ENCODE measurements around the gene H6PD.

DNA sequence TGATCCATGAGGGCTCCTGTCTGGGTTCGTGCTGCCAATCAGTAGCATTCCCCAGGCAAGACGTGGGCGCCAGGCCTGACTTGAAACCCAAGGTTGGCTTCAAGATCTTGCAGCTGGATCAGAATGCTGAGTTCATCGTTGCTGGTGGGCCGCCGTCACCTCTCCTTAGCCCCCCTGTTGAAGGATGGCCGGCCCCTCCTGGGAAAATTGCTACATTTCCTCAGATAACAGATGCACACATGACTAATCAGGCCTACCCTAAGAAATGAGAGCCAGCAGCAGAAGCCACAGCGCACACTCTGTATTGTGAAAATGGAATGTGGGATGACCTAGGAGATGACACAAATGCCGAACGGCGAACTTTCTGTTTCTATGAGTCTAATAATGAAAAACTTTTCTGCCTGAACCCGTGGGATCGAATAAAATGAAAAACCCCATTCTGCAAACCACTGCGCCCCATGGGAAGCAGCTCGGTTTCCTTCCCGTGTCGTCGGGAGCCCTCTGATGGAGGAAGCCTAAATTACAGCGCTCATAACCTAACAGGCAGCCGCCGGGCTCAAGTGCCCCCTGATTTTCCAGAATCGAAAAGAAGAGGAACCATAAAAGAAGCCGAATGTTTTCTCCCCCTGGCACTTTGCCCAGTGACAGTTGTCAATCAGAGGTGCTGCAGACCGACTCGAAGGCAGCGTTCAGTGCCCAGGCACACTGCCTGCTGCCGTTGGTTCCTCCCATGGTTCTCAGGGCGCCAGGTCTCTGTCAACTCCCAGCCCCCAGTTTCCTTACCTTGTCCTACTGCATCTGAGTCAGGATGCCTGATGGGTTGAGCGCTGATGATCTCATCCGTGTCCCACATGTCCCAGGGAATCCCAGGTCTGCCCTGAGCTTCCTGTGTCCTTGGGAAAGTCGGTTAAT is 38.2 kb upstream of the H6PD start:
- TF ChIP-seq, protein P1, sequence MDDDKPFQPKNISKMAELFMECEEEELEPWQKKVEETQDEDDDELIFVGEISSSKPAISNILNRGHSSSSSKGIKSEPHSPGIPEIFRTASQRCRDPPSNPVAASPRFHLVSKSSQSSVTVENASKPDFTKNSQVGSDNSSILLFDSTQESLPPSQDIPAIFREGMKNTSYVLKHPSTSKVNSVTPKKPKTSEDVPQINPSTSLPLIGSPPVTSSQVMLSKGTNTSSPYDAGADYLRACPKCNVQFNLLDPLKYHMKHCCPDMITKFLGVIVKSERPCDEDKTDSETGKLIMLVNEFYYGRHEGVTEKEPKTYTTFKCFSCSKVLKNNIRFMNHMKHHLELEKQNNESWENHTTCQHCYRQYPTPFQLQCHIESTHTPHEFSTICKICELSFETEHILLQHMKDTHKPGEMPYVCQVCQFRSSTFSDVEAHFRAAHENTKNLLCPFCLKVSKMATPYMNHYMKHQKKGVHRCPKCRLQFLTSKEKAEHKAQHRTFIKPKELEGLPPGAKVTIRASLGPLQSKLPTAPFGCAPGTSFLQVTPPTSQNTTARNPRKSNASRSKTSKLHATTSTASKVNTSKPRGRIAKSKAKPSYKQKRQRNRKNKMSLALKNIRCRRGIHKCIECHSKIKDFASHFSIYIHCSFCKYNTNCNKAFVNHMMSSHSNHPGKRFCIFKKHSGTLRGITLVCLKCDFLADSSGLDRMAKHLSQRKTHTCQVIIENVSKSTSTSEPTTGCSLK (tag by site-specific recombination; IDR thresholded peaks at IDR 0.05): no peak
- TF ChIP-seq, protein P2, sequence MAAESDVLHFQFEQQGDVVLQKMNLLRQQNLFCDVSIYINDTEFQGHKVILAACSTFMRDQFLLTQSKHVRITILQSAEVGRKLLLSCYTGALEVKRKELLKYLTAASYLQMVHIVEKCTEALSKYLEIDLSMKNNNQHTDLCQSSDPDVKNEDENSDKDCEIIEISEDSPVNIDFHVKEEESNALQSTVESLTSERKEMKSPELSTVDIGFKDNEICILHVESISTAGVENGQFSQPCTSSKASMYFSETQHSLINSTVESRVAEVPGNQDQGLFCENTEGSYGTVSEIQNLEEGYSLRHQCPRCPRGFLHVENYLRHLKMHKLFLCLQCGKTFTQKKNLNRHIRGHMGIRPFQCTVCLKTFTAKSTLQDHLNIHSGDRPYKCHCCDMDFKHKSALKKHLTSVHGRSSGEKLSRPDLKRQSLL (tag by site-specific recombination; IDR thresholded peaks at IDR 0.05): no peak
- TF ChIP-seq, protein P3, sequence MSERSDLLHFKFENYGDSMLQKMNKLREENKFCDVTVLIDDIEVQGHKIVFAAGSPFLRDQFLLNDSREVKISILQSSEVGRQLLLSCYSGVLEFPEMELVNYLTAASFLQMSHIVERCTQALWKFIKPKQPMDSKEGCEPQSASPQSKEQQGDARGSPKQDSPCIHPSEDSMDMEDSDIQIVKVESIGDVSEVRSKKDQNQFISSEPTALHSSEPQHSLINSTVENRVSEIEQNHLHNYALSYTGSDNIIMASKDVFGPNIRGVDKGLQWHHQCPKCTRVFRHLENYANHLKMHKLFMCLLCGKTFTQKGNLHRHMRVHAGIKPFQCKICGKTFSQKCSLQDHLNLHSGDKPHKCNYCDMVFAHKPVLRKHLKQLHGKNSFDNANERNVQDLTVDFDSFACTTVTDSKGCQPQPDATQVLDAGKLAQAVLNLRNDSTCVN (tag by site-specific recombination; optimal IDR thresholded peaks at IDR 0.05): no peak
